Right lobe of liver (tissue), 4 donors: Measurements from ENCODE around the gene TIMM22.

ENCODE experiments used
- POLR2A ChIP-seq: fragments of 450-650 bp; IDR thresholded peaks from one replicate; pipeline ENCODE4 v1.6.1; 2017; ENCODE audit warnings: antibody characterized with exemption, mild to moderate bottlenecking
- TF ChIP-seq, protein P1 (sequence below), 4 donors: fragments of 200-600 bp in 3 of 4; fragments of 450-650 bp in 1 of 4; IDR thresholded peaks; one replicate each; pipeline versions ENCODE4 v1.5.1 to v1.8.0; 2016 to 2022; ENCODE audit warnings: antibody characterized with exemption in 4 of 4, mild to moderate bottlenecking in 2 of 4
- donor health status: DM: no; HTN: no; CAD: no.
- donor health status: DM: no; HTN: no; CAD: no.
- donor health status: DM: no; HTN: yes; CAD: no.

DNA sequence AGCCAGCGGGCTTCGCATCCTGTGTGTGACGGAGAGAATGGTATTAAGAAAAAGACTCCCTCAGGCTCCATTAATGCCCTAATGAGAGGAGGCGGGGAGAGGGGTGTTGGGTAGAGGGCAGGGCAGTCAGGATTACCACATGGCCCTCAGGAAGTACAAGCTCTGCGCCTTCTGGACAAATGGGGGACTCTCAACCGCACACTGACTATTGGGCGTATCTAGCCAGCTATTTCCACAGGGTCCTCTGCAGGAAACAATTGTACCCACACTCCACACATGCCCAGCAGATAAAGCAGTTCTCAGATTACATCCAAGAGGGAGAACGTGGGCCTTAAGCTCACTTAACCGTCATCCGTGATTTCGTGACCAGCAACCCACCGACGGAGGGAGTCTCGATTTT, 32.1 kb upstream of the TIMM22 start:
- TF ChIP-seq, protein P1, sequence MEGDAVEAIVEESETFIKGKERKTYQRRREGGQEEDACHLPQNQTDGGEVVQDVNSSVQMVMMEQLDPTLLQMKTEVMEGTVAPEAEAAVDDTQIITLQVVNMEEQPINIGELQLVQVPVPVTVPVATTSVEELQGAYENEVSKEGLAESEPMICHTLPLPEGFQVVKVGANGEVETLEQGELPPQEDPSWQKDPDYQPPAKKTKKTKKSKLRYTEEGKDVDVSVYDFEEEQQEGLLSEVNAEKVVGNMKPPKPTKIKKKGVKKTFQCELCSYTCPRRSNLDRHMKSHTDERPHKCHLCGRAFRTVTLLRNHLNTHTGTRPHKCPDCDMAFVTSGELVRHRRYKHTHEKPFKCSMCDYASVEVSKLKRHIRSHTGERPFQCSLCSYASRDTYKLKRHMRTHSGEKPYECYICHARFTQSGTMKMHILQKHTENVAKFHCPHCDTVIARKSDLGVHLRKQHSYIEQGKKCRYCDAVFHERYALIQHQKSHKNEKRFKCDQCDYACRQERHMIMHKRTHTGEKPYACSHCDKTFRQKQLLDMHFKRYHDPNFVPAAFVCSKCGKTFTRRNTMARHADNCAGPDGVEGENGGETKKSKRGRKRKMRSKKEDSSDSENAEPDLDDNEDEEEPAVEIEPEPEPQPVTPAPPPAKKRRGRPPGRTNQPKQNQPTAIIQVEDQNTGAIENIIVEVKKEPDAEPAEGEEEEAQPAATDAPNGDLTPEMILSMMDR (IDR thresholded peaks at IDR 0.05) = no peak
- no peak for TF ChIP-seq POLR2A
